NOMO-1 treated with DMSO at 0.1 percent for 48 hours (cell line): Measurements from ENCODE around the gene DCC.

Source experiments
- DNase-seq: peaks from one replicate; lab custom pipeline; 2025; ENCODE audit not compliant: unreplicated experiment; lab: John Stamatoyannopoulos, UW

DCC gene

DNA sequence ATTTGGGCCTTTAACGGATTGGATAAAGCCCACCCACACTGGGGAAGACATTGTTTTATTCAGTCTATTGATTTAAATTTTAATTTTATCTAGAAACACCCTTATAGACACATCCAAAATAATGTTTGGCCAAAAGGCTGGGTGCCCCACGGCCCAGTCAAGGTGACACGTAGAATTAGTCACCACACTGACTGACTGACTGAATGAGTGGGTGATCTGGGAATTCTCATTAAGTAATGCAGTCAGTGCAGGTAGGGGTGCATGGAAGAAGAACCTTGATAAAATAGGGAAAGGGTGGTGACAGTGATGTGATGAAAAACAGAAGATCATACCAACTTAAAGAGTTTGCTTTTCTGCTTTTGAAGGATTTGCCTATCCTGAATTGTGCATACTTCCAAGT, 554.8 kb downstream of the DCC start:
- DNase-seq, result no peak

GRCh38 chr18:52897611-52898484, 557.9 kb downstream of the DCC start:
- no peak for DNase-seq

DNA sequence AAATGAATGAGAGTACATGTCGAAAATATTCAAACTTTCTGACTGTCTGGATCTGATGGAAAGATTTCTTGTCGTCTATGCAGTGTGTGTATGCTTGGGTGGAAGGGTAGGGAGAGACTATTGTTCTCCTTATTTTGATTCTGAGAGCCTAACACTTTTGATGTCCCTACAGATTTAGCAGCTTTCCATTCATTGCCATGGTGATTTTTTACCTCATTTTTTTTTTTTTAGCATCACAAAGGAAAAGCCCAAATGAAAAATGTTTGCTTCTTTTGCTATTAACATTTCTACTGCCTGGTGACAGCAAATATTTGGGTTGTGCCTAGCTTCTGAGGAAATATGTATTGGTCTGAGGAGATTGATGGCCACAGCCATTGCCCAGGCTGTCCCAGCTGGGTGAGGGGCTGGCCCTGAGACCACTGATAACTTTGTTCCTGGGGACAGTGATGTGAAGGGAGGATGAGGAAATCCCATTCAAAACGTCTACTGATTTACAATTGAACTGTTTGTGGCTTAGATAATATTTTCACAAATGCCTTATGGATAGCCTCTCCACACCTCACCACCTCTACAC, 558.6 kb downstream of the DCC start:
- no peak for DNase-seq

DNA sequence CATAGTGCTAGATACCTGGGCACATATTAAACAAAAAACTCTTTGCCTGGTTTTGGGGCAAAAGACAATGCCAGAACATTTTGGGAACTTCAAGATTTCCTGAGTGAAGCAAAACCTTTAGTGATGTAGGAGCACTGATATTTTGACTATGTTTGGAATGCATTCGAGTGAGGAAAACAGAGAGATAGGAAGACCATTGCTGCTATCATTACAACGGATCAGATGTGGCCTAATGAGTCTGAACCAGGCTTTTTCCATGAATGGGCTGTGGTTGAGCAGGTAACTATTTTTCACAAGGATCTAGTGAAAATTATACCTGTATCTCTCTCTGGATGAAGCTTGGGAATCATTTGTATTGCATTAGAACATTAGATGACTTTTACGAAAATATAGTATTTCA, 562.2 kb downstream of the DCC start:
- DNase-seq, result no peak

GRCh38 chr18:52903857-52904256, 563.9 kb downstream of the DCC start:
- no peak for DNase-seq

DNA sequence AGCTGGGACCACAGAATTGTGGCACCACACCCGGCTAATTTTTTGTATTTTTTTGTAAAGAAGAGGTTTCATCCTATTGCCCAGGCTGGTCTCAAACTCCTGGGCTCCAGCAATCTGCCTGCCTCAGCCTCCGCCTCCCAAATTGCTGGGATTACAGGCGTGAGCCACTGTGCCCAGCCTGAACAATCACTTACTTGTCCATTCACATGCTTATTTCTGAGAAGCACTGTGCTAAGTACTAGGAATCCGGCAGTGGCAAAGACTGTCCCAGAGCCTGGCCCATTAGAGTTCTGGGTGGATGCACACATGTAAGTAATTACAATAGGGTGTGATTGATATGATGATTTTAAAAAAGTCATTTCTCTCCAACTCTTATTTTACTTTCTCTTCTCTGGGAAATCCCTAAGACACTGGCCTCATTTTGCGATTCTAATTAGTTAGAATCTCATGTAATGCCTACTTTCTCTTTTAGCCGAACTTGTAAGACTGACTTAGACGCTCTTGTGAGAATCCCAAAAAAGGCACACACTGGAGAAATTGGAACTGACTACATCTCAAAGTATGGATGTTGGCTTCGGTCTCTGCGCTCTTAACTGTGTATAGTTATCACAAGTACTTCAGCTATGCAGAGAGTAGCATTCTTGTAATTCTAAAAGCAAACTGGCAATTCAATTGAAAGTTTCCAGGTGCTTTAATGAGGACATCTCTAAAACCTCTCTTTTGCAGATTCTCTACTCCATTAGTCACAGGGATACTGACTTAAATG, 567.7 kb downstream of the DCC start:
- no peak for DNase-seq

- no peak for DNase-seq
Measured at GRCh38 chr18:52914148-52914547, 574.2 kb downstream of the DCC start.

DNA sequence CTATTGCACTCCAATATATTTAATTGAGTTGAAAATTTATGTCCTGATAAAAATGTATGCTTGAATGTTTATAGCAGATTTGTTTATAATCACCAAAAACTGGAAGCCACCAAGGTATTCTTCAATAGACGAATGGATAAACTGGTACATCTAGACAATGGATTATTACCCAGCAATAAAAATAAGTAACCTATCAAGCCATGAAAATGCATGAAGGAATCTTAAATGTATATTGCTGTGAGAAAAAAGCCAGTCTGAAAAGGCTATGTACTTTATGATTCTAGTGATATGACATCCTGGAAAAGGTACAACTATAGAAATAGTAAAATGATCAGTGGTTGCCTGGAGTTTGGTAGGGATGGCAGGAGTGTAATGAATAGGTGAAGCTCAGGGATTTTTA, 580.7 kb downstream of the DCC start:
- DNase-seq, result no peak

- no peak for DNase-seq
Measured at GRCh38 chr18:52933356-52933755, 593.4 kb downstream of the DCC start.

- DNase-seq, result no peak
Measured at GRCh38 chr18:52936931-52937330, 596.9 kb downstream of the DCC start.

GRCh38 chr18:52937840-52938239, 597.8 kb downstream of the DCC start:
- no peak for DNase-seq

DNA sequence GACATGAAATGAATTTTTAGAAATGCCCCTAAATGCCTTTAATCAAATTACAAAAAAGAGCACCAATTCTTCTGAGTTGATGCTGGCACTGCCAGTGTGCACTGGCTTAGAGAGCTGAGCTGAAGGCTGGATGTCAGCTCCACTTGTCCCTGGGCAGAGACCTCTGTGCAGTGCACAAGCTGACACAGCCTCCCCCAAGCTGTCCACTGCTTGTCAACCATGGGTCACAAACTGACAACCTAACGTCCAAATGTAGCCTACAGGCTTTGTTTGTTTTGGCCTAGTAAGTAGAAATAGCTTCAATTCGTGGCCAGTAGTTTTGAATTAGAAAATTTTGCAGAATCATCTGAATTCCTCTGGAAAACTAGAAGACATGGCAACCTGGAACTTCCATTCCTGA, 605.6 kb downstream of the DCC start:
- no peak for DNase-seq

GRCh38 chr18:52948868-52949444, 609.0 kb downstream of the DCC start:
- DNase-seq, result no peak

DNA sequence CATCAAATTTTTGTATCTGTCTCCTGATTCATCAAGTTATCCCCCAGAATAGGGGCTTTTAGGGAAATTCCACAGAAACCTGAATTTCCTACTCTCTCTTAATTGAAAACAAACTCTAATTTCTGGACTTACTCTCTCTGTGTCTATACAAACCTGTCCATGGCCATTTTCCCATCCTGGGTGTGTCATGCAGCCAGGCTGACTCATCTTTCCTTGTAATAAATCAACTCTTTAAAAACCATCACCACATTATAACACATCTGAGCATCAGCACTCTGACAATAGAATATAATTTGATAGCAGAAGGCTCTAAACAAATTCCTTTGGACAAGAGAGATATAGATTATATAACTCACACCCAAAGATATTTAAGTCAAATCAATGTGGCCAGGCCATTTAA, 610.2 kb downstream of the DCC start:
- no peak for DNase-seq

DNA sequence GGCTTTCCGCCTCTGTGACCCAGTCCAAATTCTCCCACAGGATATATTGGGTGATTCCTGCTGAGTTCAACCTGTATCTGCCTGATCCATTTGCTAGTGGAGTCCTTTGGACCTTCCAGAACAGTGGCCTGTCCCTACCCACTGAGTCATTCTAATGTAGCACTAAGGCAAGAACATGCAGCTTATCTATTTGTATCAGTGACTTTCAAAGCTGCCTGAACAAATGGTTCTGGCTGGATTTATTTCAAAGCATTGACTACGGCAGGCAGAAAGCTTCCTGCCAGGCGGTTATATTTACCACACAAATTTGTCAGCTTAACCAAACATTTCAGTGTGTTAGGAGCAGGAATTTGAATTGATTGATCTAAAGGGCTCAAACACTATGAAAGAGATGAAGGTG, 613.4 kb downstream of the DCC start:
- no peak for DNase-seq

DNA sequence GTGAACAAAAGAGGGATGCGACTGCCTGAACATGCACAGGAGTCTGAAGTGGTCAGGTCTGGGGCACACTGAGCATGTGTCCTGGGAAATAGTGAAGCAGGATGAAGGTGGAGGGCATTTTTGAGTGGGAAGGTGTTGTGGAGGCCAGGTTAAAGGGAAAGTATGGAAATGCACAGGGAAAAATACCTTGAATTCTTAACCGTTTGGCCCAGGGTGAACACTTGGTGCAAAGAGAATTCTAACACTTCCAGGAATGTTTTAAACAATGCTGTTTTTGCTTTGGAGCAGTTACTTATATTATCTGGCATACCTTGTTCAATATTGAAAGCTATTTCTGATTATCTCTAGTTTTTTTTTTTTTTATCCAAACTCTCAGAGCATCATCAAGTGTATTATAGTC, 623.5 kb downstream of the DCC start:
- DNase-seq, result no peak

DNA sequence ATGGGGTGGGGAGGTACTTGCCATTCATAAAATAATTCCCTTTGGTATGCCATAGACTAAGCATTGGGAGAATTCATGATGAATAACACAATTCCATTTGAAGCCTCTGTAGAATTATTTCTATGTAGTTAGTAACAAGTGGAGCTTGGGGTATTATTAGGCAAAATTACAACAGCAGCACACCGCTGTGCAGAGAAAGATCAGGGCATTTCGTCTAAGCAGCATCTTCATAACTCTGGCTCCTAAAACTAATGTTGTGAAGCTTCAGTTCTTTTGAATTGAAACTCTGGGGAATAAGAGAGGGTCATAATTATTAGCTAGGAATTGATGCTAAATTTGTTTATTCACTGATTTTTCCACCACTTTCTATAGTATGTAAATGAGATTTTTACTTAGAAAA, 630.7 kb downstream of the DCC start:
- DNase-seq, result no peak

DNA sequence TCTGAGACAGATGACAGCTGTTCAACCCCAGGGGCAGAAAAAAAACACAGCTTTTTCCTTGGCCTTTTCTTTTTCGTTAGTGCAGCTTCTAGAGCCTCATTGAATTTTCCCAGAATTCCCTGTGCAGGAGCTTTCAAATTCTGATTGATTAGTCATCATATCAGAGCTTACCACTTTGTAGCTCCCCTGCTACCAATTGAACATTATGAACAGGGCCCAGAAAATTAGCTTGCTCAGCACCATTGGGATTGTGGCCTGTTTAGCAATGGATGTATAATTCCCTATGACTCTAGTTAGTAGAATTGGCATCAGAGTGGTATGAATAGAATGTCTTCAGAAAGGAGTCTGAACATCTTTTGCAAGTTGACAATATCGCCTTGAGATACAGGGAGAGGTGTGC, 631.1 kb downstream of the DCC start:
- DNase-seq, result no peak

GRCh38 chr18:52979892-52980291, 639.9 kb downstream of the DCC start:
- no peak for DNase-seq

GRCh38 chr18:52991246-52991645, 651.2 kb downstream of the DCC start:
- no peak for DNase-seq

- no peak for DNase-seq
Measured at GRCh38 chr18:52992041-52992440, 652.0 kb downstream of the DCC start.

GRCh38 chr18:52995875-52996274, 655.9 kb downstream of the DCC start:
- no peak for DNase-seq
